Measurements from ENCODE around the gene DLL1.

The DLL1 gene

DNA sequence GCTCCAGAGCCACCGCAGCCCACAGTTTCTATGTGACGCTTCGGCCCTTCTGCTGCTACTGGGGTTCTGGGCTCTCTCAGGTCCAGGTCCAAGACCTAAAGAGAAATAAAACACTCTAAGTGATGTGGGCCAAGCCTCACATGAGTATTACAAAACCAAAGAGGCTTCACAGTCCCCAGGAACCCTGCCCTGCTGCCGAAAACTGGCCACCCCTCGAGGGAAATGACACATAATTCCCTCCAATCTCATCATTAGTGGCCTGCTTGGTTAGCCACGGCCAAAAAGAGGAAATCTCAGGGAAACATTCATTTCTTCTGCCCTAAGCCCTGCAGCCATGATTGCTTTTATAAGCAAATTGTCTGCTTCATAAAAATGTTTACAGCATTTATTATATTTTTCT lies 32.5 kb downstream of the DLL1 start:
- H3K14ac ChIP-seq (ENCODE audit: low read length): no peak overlapping the region
- no peak overlapping the region for H4K12ac ChIP-seq (ENCODE audit: low read depth, low read length)
- no peak overlapping the region for H3K4me3 ChIP-seq (ENCODE audit: low read depth, low read length)
- H3K79me2 ChIP-seq (ENCODE audit: control insufficient read depth, insufficient read depth, low read length, poor library complexity): no peaks in the 10 kb centered on the region
- peaks cover 3% of the 10 kb centered on the region for H3K9me3 ChIP-seq (ENCODE audit: insufficient read depth, low read depth, low read length)
- DNase-seq: no peak
- no peak overlapping the region for H2BK5ac ChIP-seq (ENCODE audit: low read depth, low read length, poor library complexity)
- WGBS (ENCODE audit: extremely low coverage, insufficient coverage, insufficient read length): no CpG with 5 or more reads among the region's 6 CpGs
- H3K4ac ChIP-seq (ENCODE audit: low read depth, low read length): no peak overlapping the region
- no peak overlapping the region for H2BK12ac ChIP-seq (ENCODE audit: low read length)
- H4K91ac ChIP-seq (ENCODE audit: low read depth, low read length): no peak overlapping the region
- no peak overlapping the region for H3K27ac ChIP-seq (ENCODE audit: low read depth, low read length)
- H3K79me1 ChIP-seq (ENCODE audit: low read length): no peaks in the 10 kb centered on the region
- no peak overlapping the region for H2BK120ac ChIP-seq (ENCODE audit: insufficient read depth, low read length, poor library complexity)
- no peak overlapping the region for H3K23ac ChIP-seq (ENCODE audit: low read length)
- H4K8ac ChIP-seq (ENCODE audit: low read depth, low read length): no peak overlapping the region
- H3K4me1 ChIP-seq (ENCODE audit: control insufficient read depth in 1 of 2, insufficient read depth in 2 of 2, low read length in 2 of 2): no peaks in the 10 kb centered on the region
- H3K27me3 ChIP-seq (ENCODE audit: insufficient read depth, low read length): no peaks in the 10 kb centered on the region
- no peak overlapping the region for H2AFZ ChIP-seq (ENCODE audit: insufficient read depth, low read length, poor library complexity)
- no peak overlapping the region for H2AK5ac ChIP-seq (ENCODE audit: low read length)
- H3K9ac ChIP-seq (ENCODE audit: low read length): no peak overlapping the region
- no peak overlapping the region for H3K4me2 ChIP-seq (ENCODE audit: low read length)
- H3K36me3 ChIP-seq (ENCODE audit: control insufficient read depth in 1 of 2, insufficient read depth in 2 of 2, low read length in 2 of 2): no peaks in the 10 kb centered on the region
- no peak overlapping the region for H3K18ac ChIP-seq (ENCODE audit: low read length)

DNA sequence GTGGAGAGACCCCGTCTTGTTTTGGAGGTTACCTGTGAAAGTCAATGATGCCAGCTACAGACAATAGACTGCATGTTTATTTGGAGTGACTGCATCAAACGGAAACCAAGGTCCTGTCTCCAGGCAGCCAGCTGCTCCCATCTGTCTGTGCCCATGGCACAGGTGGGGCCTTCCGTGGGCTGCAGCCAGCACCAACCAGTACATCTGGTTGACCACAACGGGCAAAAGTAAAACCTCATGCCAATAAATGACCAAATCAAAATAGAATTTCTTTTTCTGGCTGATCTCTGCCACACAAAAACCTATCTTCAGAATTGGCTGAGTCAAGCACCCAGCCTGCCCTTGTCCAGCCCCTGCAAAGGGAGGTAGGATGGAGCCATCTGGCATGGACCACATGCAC lies 33.5 kb downstream of the DLL1 start:
- Histone ChIP-seq H3K14ac (ENCODE audit: low read length) (no peak overlapping the region), H3K9ac (ENCODE audit: low read length) (no peak overlapping the region), H3K4me2 (ENCODE audit: low read length) (no peak overlapping the region), H3K79me2 (ENCODE audit: control insufficient read depth, insufficient read depth, low read length, poor library complexity) (no peaks in the 10 kb centered on the region), H3K4me1 (ENCODE audit: control insufficient read depth in 1 of 2, insufficient read depth in 2 of 2, low read length in 2 of 2) (no peaks in the 10 kb centered on the region), H3K27me3 (ENCODE audit: insufficient read depth, low read length) (no peaks in the 10 kb centered on the region), H3K4me3 (ENCODE audit: low read depth, low read length) (no peak overlapping the region), H4K12ac (ENCODE audit: low read depth, low read length) (no peak overlapping the region), H3K27ac (ENCODE audit: low read depth, low read length) (no peak overlapping the region), H2AFZ (ENCODE audit: insufficient read depth, low read length, poor library complexity) (no peak overlapping the region), H2BK5ac (ENCODE audit: low read depth, low read length, poor library complexity) (no peak overlapping the region), H3K18ac (ENCODE audit: low read length) (no peak overlapping the region), H2AK5ac (ENCODE audit: low read length) (no peak overlapping the region), H3K9me3 (ENCODE audit: insufficient read depth, low read depth, low read length) (peaks cover 3% of the 10 kb centered on the region), H3K23ac (ENCODE audit: low read length) (no peak overlapping the region), H3K79me1 (ENCODE audit: low read length) (no peaks in the 10 kb centered on the region), H2BK120ac (ENCODE audit: insufficient read depth, low read length, poor library complexity) (no peak overlapping the region), H3K36me3 (ENCODE audit: control insufficient read depth in 1 of 2, insufficient read depth in 2 of 2, low read length in 2 of 2) (no peaks in the 10 kb centered on the region), H4K8ac (ENCODE audit: low read depth, low read length) (no peak overlapping the region), H3K4ac (ENCODE audit: low read depth, low read length) (no peak overlapping the region), H4K91ac (ENCODE audit: low read depth, low read length) (no peak overlapping the region), H2BK12ac (ENCODE audit: low read length) (no peak overlapping the region)
- WGBS (ENCODE audit: extremely low coverage, insufficient coverage, insufficient read length): no CpG with 5 or more reads among the region's 4 CpGs
- DNase-seq: no peak

DNA sequence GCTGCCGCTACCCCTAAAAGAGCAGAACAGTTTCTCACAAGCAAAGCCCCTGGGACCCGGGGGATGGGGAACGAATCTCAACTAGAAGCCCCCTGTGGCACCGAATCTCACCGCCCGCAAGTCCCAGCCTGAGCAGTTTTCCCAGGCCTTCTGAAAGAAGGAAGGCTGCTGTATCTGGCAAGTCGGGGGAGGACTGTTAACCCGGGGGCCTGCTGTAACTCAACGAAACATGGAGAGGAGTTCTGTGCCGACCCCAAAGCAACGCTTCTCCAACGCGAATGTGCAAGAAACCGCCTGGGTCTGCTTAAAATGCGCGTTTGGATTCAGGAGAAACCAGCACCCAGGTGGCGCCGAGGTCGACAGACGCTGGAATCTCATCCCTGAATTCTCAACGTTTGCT lies 34.2 kb downstream of the DLL1 start:
- Histone ChIP-seq H4K12ac (ENCODE audit: low read depth, low read length) (no peak overlapping the region), H3K14ac (ENCODE audit: low read length) (no peak overlapping the region), H3K4me2 (ENCODE audit: low read length) (no peak overlapping the region), H4K8ac (ENCODE audit: low read depth, low read length) (no peak overlapping the region), H3K36me3 (ENCODE audit: control insufficient read depth in 1 of 2, insufficient read depth in 2 of 2, low read length in 2 of 2) (no peaks in the 10 kb centered on the region), H3K23ac (ENCODE audit: low read length) (no peak overlapping the region), H2BK5ac (ENCODE audit: low read depth, low read length, poor library complexity) (no peak overlapping the region), H3K18ac (ENCODE audit: low read length) (no peak overlapping the region), H2AK5ac (ENCODE audit: low read length) (no peak overlapping the region), H2BK120ac (ENCODE audit: insufficient read depth, low read length, poor library complexity) (no peak overlapping the region), H3K9ac (ENCODE audit: low read length) (no peak overlapping the region), H2BK12ac (ENCODE audit: low read length) (no peak overlapping the region), H3K79me1 (ENCODE audit: low read length) (no peaks in the 10 kb centered on the region), H3K4ac (ENCODE audit: low read depth, low read length) (no peak overlapping the region), H3K4me3 (ENCODE audit: low read depth, low read length) (no peak overlapping the region), H4K91ac (ENCODE audit: low read depth, low read length) (no peak overlapping the region), H3K27me3 (ENCODE audit: insufficient read depth, low read length) (no peaks in the 10 kb centered on the region), H2AFZ (ENCODE audit: insufficient read depth, low read length, poor library complexity) (no peak overlapping the region), H3K4me1 (ENCODE audit: control insufficient read depth in 1 of 2, insufficient read depth in 2 of 2, low read length in 2 of 2) (no peaks in the 10 kb centered on the region), H3K79me2 (ENCODE audit: control insufficient read depth, insufficient read depth, low read length, poor library complexity) (no peaks in the 10 kb centered on the region), H3K27ac (ENCODE audit: low read depth, low read length) (no peak overlapping the region), H3K9me3 (ENCODE audit: insufficient read depth, low read depth, low read length) (peaks cover under 1% of the 10 kb centered on the region)
- no peak for DNase-seq
- no CpG with 5 or more reads among the region's 21 CpGs for WGBS (ENCODE audit: extremely low coverage, insufficient coverage, insufficient read length)

DNA sequence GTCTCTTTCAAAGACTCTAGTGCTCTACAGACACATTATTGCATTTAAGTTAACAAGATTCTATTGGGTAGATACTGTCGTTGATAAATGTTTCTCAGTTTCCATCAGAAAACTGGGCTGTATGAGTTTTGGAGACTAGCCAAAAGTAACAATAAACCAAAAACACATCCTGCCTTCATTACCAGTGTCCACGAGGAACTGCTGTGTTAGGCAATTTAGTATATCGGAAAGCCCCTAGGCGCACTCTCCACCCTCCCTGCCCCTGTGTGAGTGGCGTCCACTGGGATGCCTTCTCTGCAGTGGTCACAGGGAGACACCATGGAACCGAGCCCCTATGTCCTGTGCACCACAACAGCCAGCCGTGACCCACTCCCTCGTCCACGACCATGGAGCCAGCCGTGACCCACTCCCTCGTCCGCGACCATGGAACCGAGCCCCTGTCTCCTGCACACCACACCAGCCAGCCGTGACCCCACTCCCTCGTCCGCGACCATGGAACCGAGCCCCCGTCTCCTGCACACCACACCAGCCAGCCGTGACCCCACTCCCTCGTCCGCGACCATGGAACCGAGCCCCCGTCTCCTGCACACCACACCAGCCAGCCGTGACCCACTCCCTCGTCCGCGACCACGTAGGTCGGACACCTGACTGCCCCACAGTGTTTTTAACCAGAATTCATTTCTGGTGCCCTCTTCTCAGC lies 35.3 kb downstream of the DLL1 start:
- H3K4me3 ChIP-seq (ENCODE audit: low read depth, low read length): no peak overlapping the region
- H3K79me2 ChIP-seq (ENCODE audit: control insufficient read depth, insufficient read depth, low read length, poor library complexity): no peaks in the 10 kb centered on the region
- no peak for DNase-seq
- H2AFZ ChIP-seq (ENCODE audit: insufficient read depth, low read length, poor library complexity): no peak overlapping the region
- no peak overlapping the region for H4K8ac ChIP-seq (ENCODE audit: low read depth, low read length)
- H2BK120ac ChIP-seq (ENCODE audit: insufficient read depth, low read length, poor library complexity): no peak overlapping the region
- H2BK5ac ChIP-seq (ENCODE audit: low read depth, low read length, poor library complexity): no peak overlapping the region
- no peak overlapping the region for H3K18ac ChIP-seq (ENCODE audit: low read length)
- H3K4me1 ChIP-seq (ENCODE audit: control insufficient read depth in 1 of 2, insufficient read depth in 2 of 2, low read length in 2 of 2): no peaks in the 10 kb centered on the region
- H3K4ac ChIP-seq (ENCODE audit: low read depth, low read length): no peak overlapping the region
- no peak overlapping the region for H2BK12ac ChIP-seq (ENCODE audit: low read length)
- H4K91ac ChIP-seq (ENCODE audit: low read depth, low read length): no peak overlapping the region
- H3K27me3 ChIP-seq (ENCODE audit: insufficient read depth, low read length): no peaks in the 10 kb centered on the region
- no peak overlapping the region for H4K12ac ChIP-seq (ENCODE audit: low read depth, low read length)
- no peak overlapping the region for H3K23ac ChIP-seq (ENCODE audit: low read length)
- H3K9me3 ChIP-seq (ENCODE audit: insufficient read depth, low read depth, low read length): no peaks in the 10 kb centered on the region
- H3K36me3 ChIP-seq (ENCODE audit: control insufficient read depth in 1 of 2, insufficient read depth in 2 of 2, low read length in 2 of 2): no peaks in the 10 kb centered on the region
- no CpG with 5 or more reads among the region's 32 CpGs for whole genome bisulfite sequencing (ENCODE audit: extremely low coverage, insufficient coverage, insufficient read length)
- no peaks in the 10 kb centered on the region for H3K79me1 ChIP-seq (ENCODE audit: low read length)
- H3K4me2 ChIP-seq (ENCODE audit: low read length): no peak overlapping the region
- no peak overlapping the region for H3K9ac ChIP-seq (ENCODE audit: low read length)
- no peak overlapping the region for H3K27ac ChIP-seq (ENCODE audit: low read depth, low read length)
- no peak overlapping the region for H3K14ac ChIP-seq (ENCODE audit: low read length)
- H2AK5ac ChIP-seq (ENCODE audit: low read length): no peak overlapping the region
